Astrocyte (in vitro differentiated cells and primary cell): ENCODE measurements around the gene KLHL11. TPM values are rescaled to one million over a fixed set of nuclear protein-coding genes. Genes with fewer than 3 reads are reported as not detected.
A peak's percentile ranks its signal among the peaks of the same experiment; 100 is the strongest.

Experiments used
- DNase-seq: peaks from one replicate; pipeline ENCODE4 v3.0.0-alpha.2; 2010; ENCODE audit warnings: low read depth
- FAIRE-seq: peaks from 2 replicates; lab custom pipeline; 2011; peaks lifted over from hg19 to GRCh38; lab: Jason Lieb, UNC
- H2AFZ ChIP-seq: 2 replicates; pipeline ENCODE4 v1.6.0; 2012; ENCODE audit warnings: low read depth, low read length, inconsistent platforms
- H3K27ac ChIP-seq: 2 replicates; pipeline ENCODE4 v1.5.1; 2011; ENCODE audit warnings: low read depth, low read length, inconsistent platforms
- H3K27me3 ChIP-seq: 2 replicates; pipeline ENCODE4 v1.6.0; 2011; ENCODE audit warnings: low read length, inconsistent platforms; ENCODE audit not compliant: insufficient read depth
- H3K36me3 ChIP-seq: 2 replicates; pipeline ENCODE4 v1.5.1; 2011; ENCODE audit warnings: low read length, inconsistent platforms; ENCODE audit not compliant: insufficient read depth
- H3K4me1 ChIP-seq: 2 replicates; pipeline ENCODE4 v1.5.1; 2011; ENCODE audit warnings: low read length, inconsistent platforms; ENCODE audit not compliant: insufficient read depth
- H3K4me2 ChIP-seq: 2 replicates; pipeline ENCODE4 v1.6.0; 2012; ENCODE audit warnings: low read length, inconsistent platforms
- H3K4me3 ChIP-seq: 2 replicates; pipeline ENCODE4 v1.5.1; 2011; ENCODE audit warnings: low read depth, mild to moderate bottlenecking, low read length, inconsistent platforms; ENCODE audit not compliant: insufficient read depth
- H3K79me2 ChIP-seq: 2 replicates; pipeline ENCODE4 v1.6.0; 2012; ENCODE audit warnings: mild to moderate bottlenecking, low read length, inconsistent platforms; ENCODE audit not compliant: insufficient read depth
- H3K9ac ChIP-seq: 2 replicates; pipeline ENCODE4 v1.6.0; 2012; ENCODE audit warnings: mild to moderate bottlenecking, low read length, inconsistent platforms
- H3K9me3 ChIP-seq: 2 replicates; pipeline ENCODE4 v1.5.1; 2012; ENCODE audit warnings: low read depth, mild to moderate bottlenecking, low read length, inconsistent platforms; ENCODE audit not compliant: insufficient read depth
- H4K20me1 ChIP-seq: 2 replicates; pipeline ENCODE4 v1.6.0; 2012; ENCODE audit warnings: low read length, inconsistent platforms; ENCODE audit not compliant: insufficient read depth
- H3K27ac Mint-ChIP-seq: one replicate; pipeline ENCODE4 v1.8.0; 2021; ENCODE audit warnings: mild to moderate bottlenecking, mixed read lengths; ENCODE audit not compliant: unreplicated experiment
- H3K27me3 Mint-ChIP-seq: one replicate; pipeline ENCODE4 v1.8.0; 2021; ENCODE audit warnings: low read depth, mixed read lengths; ENCODE audit not compliant: unreplicated experiment
- H3K36me3 Mint-ChIP-seq: one replicate; pipeline ENCODE4 v1.8.0; 2021; ENCODE audit warnings: low read depth, mixed read lengths; ENCODE audit not compliant: unreplicated experiment
- H3K4me1 Mint-ChIP-seq: one replicate; pipeline ENCODE4 v1.8.0; 2021; ENCODE audit warnings: low read depth, mixed read lengths; ENCODE audit not compliant: unreplicated experiment
- H3K4me3 Mint-ChIP-seq: one replicate; pipeline ENCODE4 v1.8.0; 2021; ENCODE audit warnings: mild to moderate bottlenecking, moderate library complexity, mixed read lengths; ENCODE audit not compliant: unreplicated experiment
- H3K9me3 Mint-ChIP-seq: one replicate; pipeline ENCODE4 v1.8.0; 2021; ENCODE audit warnings: mild to moderate bottlenecking, mixed read lengths; ENCODE audit not compliant: unreplicated experiment
- CTCF ChIP-seq: IDR thresholded peaks from 2 replicates; pipeline ENCODE4 v1.5.1; 2011; ENCODE audit warnings: low read depth, mild to moderate bottlenecking, inconsistent platforms, low read length, moderate library complexity; ENCODE audit not compliant: insufficient read depth
- EZH2 ChIP-seq: IDR thresholded peaks from 2 replicates; pipeline ENCODE4 v1.6.1; 2012; ENCODE audit warnings: mild to moderate bottlenecking, low read length, inconsistent platforms; ENCODE audit not compliant: insufficient read depth
- total RNA-seq: library from RNA; stranded (reverse); gene quantifications from 2 replicates; pipeline ENCODE4 v1.2.1, GENCODE V29; 2021

KLHL11 gene
- total RNA-seq, 1 donor from 2014 or later = 12.8 TPM

DNA sequence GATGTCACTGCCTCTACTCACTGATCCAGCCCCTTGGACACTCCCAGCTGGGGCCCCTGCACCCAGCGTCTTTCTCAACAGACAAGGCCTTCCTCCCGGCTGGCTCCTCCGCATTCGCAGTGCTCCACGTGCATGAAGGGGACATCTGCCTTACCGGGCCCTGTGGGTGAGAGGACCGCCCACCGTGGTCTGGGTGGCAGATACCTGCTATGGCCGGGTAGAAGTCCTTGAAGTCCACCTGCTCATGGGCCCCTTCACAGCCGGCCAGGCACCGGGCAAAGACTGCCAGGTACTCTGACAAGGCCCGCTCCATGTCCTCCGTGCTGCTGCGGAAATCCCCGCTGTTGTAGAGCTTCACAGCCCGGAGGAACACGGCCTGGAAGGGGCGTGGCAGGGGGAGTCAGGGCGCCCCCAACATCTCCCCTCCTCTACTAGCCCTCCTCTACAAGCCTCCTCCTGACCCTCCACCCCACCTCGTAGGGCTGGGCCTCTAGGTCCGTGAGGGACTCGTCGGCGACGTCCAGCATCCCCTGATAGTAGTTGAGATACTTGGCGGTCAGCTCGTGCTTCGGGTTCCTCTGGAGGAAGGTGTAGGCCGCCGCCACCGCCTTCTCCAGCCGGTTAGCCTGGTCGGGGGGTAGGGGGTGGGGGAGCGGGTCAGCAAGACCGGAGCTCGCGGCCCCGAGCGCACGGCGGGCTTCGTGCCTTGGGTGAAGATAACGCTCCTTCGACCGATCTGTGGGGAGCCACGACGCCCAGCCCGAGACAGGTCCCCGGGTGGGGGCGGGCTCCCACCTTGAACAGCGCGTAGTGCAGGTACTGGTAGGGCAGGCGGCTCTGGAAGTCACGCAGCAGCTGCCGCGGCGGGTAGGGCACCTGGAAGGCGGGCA is 54.3 kb downstream of the KLHL11 start:
- H3K79me2 ChIP-seq = peaks cover 64% of the 10 kb centered on the region
- DNase-seq = no peak
- H3K27ac Mint-ChIP-seq = no peak overlapping the region

GRCh38 chr17:41806685-41807445 is 58.4 kb downstream of the KLHL11 start:
- peaks cover 10% of the 10 kb centered on the region for H3K36me3 ChIP-seq
- no peak for DNase-seq
- H3K4me3 ChIP-seq = no peak overlapping the region
- Mint-ChIP-seq H3K27ac (no peak overlapping the region), H3K36me3 (peaks cover 14% of the 10 kb centered on the region), H3K9me3 (no peaks in the 10 kb centered on the region), H3K4me3 (no peak overlapping the region), H3K27me3 (no peaks in the 10 kb centered on the region), H3K4me1 (peaks cover 12% of the 10 kb centered on the region)
- H3K9ac ChIP-seq = no peak overlapping the region
- FAIRE-seq = no peak
- no peak overlapping the region for H3K4me2 ChIP-seq
- peaks cover 32% of the 10 kb centered on the region for H3K79me2 ChIP-seq
- no peak overlapping the region for H2AFZ ChIP-seq
- H3K4me1 ChIP-seq = peaks cover 14% of the 10 kb centered on the region
- no peak overlapping the region for H3K27ac ChIP-seq
- H3K9me3 ChIP-seq = no peaks in the 10 kb centered on the region
- no peaks in the 10 kb centered on the region for H3K27me3 ChIP-seq
- TF ChIP-seq CTCF = no peak
- TF ChIP-seq EZH2 = no peak
- peaks cover 48% of the 10 kb centered on the region for H4K20me1 ChIP-seq

More for the DNA sequence above, 54.3 kb downstream of the KLHL11 start:
- Histone ChIP-seq H4K20me1 (peaks cover 64% of the 10 kb centered on the region), H3K4me2 (peak overlapping the region; percentile 96), H3K27me3 (no peaks in the 10 kb centered on the region), H3K36me3 (peaks cover 10% of the 10 kb centered on the region), H3K27ac (no peak overlapping the region), H3K4me1 (peaks cover 32% of the 10 kb centered on the region), H3K9me3 (no peaks in the 10 kb centered on the region), H3K9ac (peak overlapping the region; percentile 96), H3K4me3 (peak overlapping the region; percentile 93), H2AFZ (peak overlapping the region; percentile 97)
- Mint-ChIP-seq H3K4me1 (peaks cover 16% of the 10 kb centered on the region), H3K9me3 (no peaks in the 10 kb centered on the region), H3K27me3 (no peaks in the 10 kb centered on the region), H3K4me3 (peak overlapping the region; percentile 92), H3K36me3 (peaks cover 15% of the 10 kb centered on the region)
- FAIRE-seq = no peak
- TF ChIP-seq EZH2 = no peak
- no peak for TF ChIP-seq CTCF

Other genes starting within 250 kb of the KLHL11 start
- gene KRT17, start 240.8 kb downstream of the KLHL11 start, total RNA-seq = 21.4 and 28.3 TPM in 2 replicates
- 767 and 795 TPM in 2 replicates for gene EIF1, start 176.5 kb downstream of the KLHL11 start, total RNA-seq
- not detected in 2 replicates for gene GAST, start 153.1 kb downstream of the KLHL11 start, total RNA-seq
- gene HAP1, start 130.8 kb downstream of the KLHL11 start, total RNA-seq = 0.46 and 0.52 TPM in 2 replicates
- gene JUP, start 78.7 kb downstream of the KLHL11 start, total RNA-seq = 236 TPM in 2 replicates
- 81.5 and 110 TPM in 2 replicates for gene P3H4, start 53.5 kb downstream of the KLHL11 start, total RNA-seq
- gene FKBP10, start 52.4 kb downstream of the KLHL11 start, total RNA-seq = 446 and 584 TPM in 2 replicates
- gene NT5C3B, start 29.2 kb downstream of the KLHL11 start, total RNA-seq = 47.4 and 56.1 TPM in 2 replicates
- gene KLHL10, start 27.6 kb downstream of the KLHL11 start, total RNA-seq = not detected in 2 replicates
- 296 and 326 TPM in 2 replicates for gene ACLY, start 53.5 kb upstream of the KLHL11 start, total RNA-seq
- gene ODAD4, start 65.2 kb upstream of the KLHL11 start, total RNA-seq = 0.98 and 1.1 TPM in 2 replicates
- 169 and 177 TPM in 2 replicates for gene CNP, start 101.4 kb upstream of the KLHL11 start, total RNA-seq
- gene DNAJC7, start 152.0 kb upstream of the KLHL11 start, total RNA-seq = 82.9 and 96.0 TPM in 2 replicates
- 60.5 and 66.0 TPM in 2 replicates for gene NKIRAS2, start 154.7 kb upstream of the KLHL11 start, total RNA-seq
- gene C17orf113, start 185.2 kb upstream of the KLHL11 start, total RNA-seq = 0.19 and 0.23 TPM in 2 replicates
- 0.36 and 0.39 TPM in 2 replicates for gene ZNF385C, start 233.1 kb upstream of the KLHL11 start, total RNA-seq
- gene DHX58, start 247.3 kb upstream of the KLHL11 start, total RNA-seq = 5.4 and 5.5 TPM in 2 replicates